Measurements from ENCODE around the gene STX1B.

STX1B gene

GRCh38 chr16:30979170-30980022 is 31.0 kb downstream of the STX1B start:
- DNase-seq (ENCODE audit: low read depth in 2 of 2) = no peak

- no peak for DNase-seq (ENCODE audit: low read depth in 2 of 2)
These were observed 32.9 kb downstream of the STX1B start for GRCh38 chr16:30977502-30977901.

- no peak for DNase-seq (ENCODE audit: low read depth in 2 of 2)
These were observed 34.0 kb downstream of the STX1B start for GRCh38 chr16:30976486-30976885.

- no peak for DNase-seq (ENCODE audit: low read depth in 2 of 2)
These were observed 36.1 kb downstream of the STX1B start for GRCh38 chr16:30974348-30974747.

- DNase-seq (ENCODE audit: low read depth in 2 of 2) = no peak
These were observed 37.6 kb downstream of the STX1B start for GRCh38 chr16:30972872-30973271.

- DNase-seq (ENCODE audit: low read depth in 2 of 2) = no peak
These were observed 39.1 kb downstream of the STX1B start for GRCh38 chr16:30971298-30971697.

- no peak for DNase-seq (ENCODE audit: low read depth in 2 of 2)
These were observed 41.1 kb downstream of the STX1B start for GRCh38 chr16:30969246-30969842.

- no peak for DNase-seq (ENCODE audit: low read depth in 2 of 2)
These were observed 42.6 kb downstream of the STX1B start for GRCh38 chr16:30967795-30968194.

GRCh38 chr16:30966033-30966619 is 44.3 kb downstream of the STX1B start:
- DNase-seq (ENCODE audit: low read depth in 2 of 2) = no peak

GRCh38 chr16:30965436-30965835 is 45.0 kb downstream of the STX1B start:
- DNase-seq (ENCODE audit: low read depth in 2 of 2) = no peak

- no peak for DNase-seq (ENCODE audit: low read depth in 2 of 2)
These were observed 45.7 kb downstream of the STX1B start for GRCh38 chr16:30964574-30965226.

GRCh38 chr16:30963925-30964511 is 46.4 kb downstream of the STX1B start:
- no peak for DNase-seq (ENCODE audit: low read depth in 2 of 2)

- no peak for DNase-seq (ENCODE audit: low read depth in 2 of 2)
These were observed 49.1 kb downstream of the STX1B start for GRCh38 chr16:30961384-30961783.

GRCh38 chr16:30958175-30959079 is 52.0 kb downstream of the STX1B start:
- no peak for DNase-seq (ENCODE audit: low read depth in 2 of 2)

GRCh38 chr16:30957456-30958174 is 52.8 kb downstream of the STX1B start, which contains the start of gene SETD1A:
TSS of gene SETD1A (plus strand) at chr16:30957754. CDS start at chr16:30958732, 978 bp downstream.
- peak; percentile 94 for DNase-seq (ENCODE audit: low read depth in 2 of 2)

GRCh38 chr16:30956601-30957455 is 53.6 kb downstream of the STX1B start:
- DNase-seq (ENCODE audit: low read depth in 2 of 2) = peak; percentile 75 to 86

- DNase-seq (ENCODE audit: low read depth in 2 of 2) = no peak
These were observed 55.4 kb downstream of the STX1B start for GRCh38 chr16:30954993-30955392.

- peak; percentile 26 to 34 for DNase-seq (ENCODE audit: low read depth in 2 of 2)
These were observed 56.8 kb downstream of the STX1B start for GRCh38 chr16:30953511-30954124.

GRCh38 chr16:30953111-30953510 is 57.3 kb downstream of the STX1B start:
- no peak for DNase-seq (ENCODE audit: low read depth in 2 of 2)

Measured in stimulated activated CD4-positive, alpha-beta T cell treated with anti-CD3 and anti-CD28 coated beads, Interleukin-1b, Interleukin-23, amount 100 ng/mL, for 1 hour (primary cell).